Hepatocyte (in vitro differentiated cells): Measurements from ENCODE around the gene SEMA3A. TPM values are rescaled to one million over a fixed set of nuclear protein-coding genes. Genes with fewer than 3 reads are reported as not detected.

Source experiments
- DNase-seq: peaks from one replicate; pipeline ENCODE4 v3.0.0-alpha.2; 2016; ENCODE audit warnings: low spot score
- H2AFZ ChIP-seq: fragments of 200-600 bp; sonication (generic); 2 replicates; pipeline ENCODE4 v1.6.0; 2016; ENCODE audit warnings: antibody characterized with exemption, mild to moderate bottlenecking
- H3K27ac ChIP-seq: fragments of 200-600 bp; sonication (generic); 2 replicates; pipeline ENCODE4 v1.5.1; 2016; ENCODE audit warnings: mild to moderate bottlenecking
- H3K27me3 ChIP-seq: fragments of 200-600 bp; sonication (generic); 2 replicates; pipeline ENCODE4 v1.6.1; 2016
- H3K36me3 ChIP-seq: fragments of 200-600 bp; sonication (generic); replicated peaks from 2 replicates; pipeline ENCODE4 v1.5.1; 2016; ENCODE audit warnings: low read depth; ENCODE audit not compliant: insufficient read depth
- H3K4me1 ChIP-seq: fragments of 200-600 bp; sonication (generic); 2 replicates; pipeline ENCODE4 v1.5.1; 2016; ENCODE audit warnings: mild to moderate bottlenecking, moderate library complexity; ENCODE audit not compliant: insufficient read depth
- H3K4me2 ChIP-seq: fragments of 200-600 bp; sonication (generic); 2 replicates; pipeline ENCODE4 v1.6.0; 2016
- H3K4me3 ChIP-seq: fragments of 200-600 bp; sonication (generic); 2 replicates; pipeline ENCODE4 v1.5.1; 2016; ENCODE audit warnings: mild to moderate bottlenecking
- H3K79me2 ChIP-seq: fragments of 200-600 bp; sonication (generic); 2 replicates; pipeline ENCODE4 v1.6.0; 2017; ENCODE audit warnings: mild to moderate bottlenecking
- H3K9me2 ChIP-seq: fragments of 200-600 bp; sonication (generic); replicated peaks from 2 replicates; pipeline ENCODE4 v1.6.0; 2017; ENCODE audit warnings: mild to moderate bottlenecking; ENCODE audit not compliant: insufficient read depth
- H3K9me3 ChIP-seq: fragments of 200-600 bp; sonication (generic); 2 replicates; pipeline ENCODE4 v1.5.1; 2016; ENCODE audit warnings: low read depth, mild to moderate bottlenecking
- H4K20me1 ChIP-seq: fragments of 200-600 bp; sonication (generic); 2 replicates; pipeline ENCODE4 v1.6.0; 2016; ENCODE audit warnings: mild to moderate bottlenecking; ENCODE audit not compliant: insufficient read depth, poor library complexity, severe bottlenecking
- CTCF ChIP-seq: fragments of 200-600 bp; sonication (generic); IDR thresholded peaks from 2 replicates; pipeline ENCODE4 v1.5.1; 2016; ENCODE audit warnings: antibody characterized with exemption, mild to moderate bottlenecking; ENCODE audit not compliant: poor library complexity
- EZH2 ChIP-seq: fragments of 200-600 bp; sonication (generic); IDR thresholded peaks from 2 replicates; pipeline ENCODE4 v1.6.1; 2016; ENCODE audit warnings: antibody characterized with exemption, mild to moderate bottlenecking, borderline replicate concordance
- EZH2phosphoT487 ChIP-seq: fragments of 200-600 bp; sonication (generic); IDR thresholded peaks from one replicate; pipeline ENCODE4 v1.6.1; 2018; ENCODE audit warnings: antibody characterized with exemption, mild to moderate bottlenecking, low read depth, moderate library complexity; ENCODE audit not compliant: unreplicated experiment, severe bottlenecking
- WGBS: methylation state at CpG from one replicate; pipeline ENCODE4 v1.1.6; 2016; ENCODE audit warnings: low lambda C conversion rate; ENCODE audit errors: missing lambda C conversion rate; 5-methylcytosine and 5-hydroxymethylcytosine counted together
- polyA plus RNA-seq: library from polyadenylated mRNA; unstranded; fragments of >200 nt; fragmentation: Nextera tagmentation; extraction: Ambion mirVana; gene quantifications from 2 replicates; pipeline ENCODE4 v1.2.1, GENCODE V29; 2016
- total RNA-seq: library from RNA; depleted of rRNA; stranded (reverse); fragments of >200 nt; gene quantifications from 2 replicates; pipeline ENCODE4 v1.2.3, GENCODE V29; 2014

The SEMA3A gene
- total and polyA plus RNA-seq, 2 experiments from 2014 or later, result 19.3 to 64.6 TPM

- no peaks in the 10 kb centered on the region for H3K27me3 ChIP-seq
- H3K36me3 ChIP-seq, result no peaks in the 10 kb centered on the region
- no peaks in the 10 kb centered on the region for H3K9me3 ChIP-seq
- TF ChIP-seq EZH2phosphoT487, result no peak
- TF ChIP-seq EZH2, result no peak
- TF ChIP-seq CTCF, result no peak
- no peaks in the 10 kb centered on the region for H4K20me1 ChIP-seq
- H3K4me1 ChIP-seq, result peaks cover 3% of the 10 kb centered on the region
- no peak overlapping the region for H3K4me2 ChIP-seq
- no peak overlapping the region for H3K4me3 ChIP-seq
- H3K9me2 ChIP-seq, result no peaks in the 10 kb centered on the region
- peaks cover 71% of the 10 kb centered on the region for H3K79me2 ChIP-seq
- peak overlapping the region; percentile 28 for H3K27ac ChIP-seq
- no peak overlapping the region for H2AFZ ChIP-seq
- DNase-seq, result no peak
- WGBS, result 88% methylated on average over 1 of the region's 1 CpG
Measured at GRCh38 chr7:84182301-84182700, 12.3 kb downstream of the SEMA3A start.

- Histone ChIP-seq H3K27ac (peak overlapping the region; percentile 28), H3K79me2 (peaks cover 65% of the 10 kb centered on the region), H3K4me3 (no peak overlapping the region), H2AFZ (no peak overlapping the region), H4K20me1 (no peaks in the 10 kb centered on the region), H3K36me3 (no peaks in the 10 kb centered on the region), H3K9me3 (no peaks in the 10 kb centered on the region), H3K9me2 (no peaks in the 10 kb centered on the region), H3K4me1 (peaks cover 5% of the 10 kb centered on the region), H3K4me2 (no peak overlapping the region), H3K27me3 (no peaks in the 10 kb centered on the region)
- no peak for DNase-seq
- WGBS, result 67% methylated on average over 2 of the region's 2 CpGs
- TF ChIP-seq CTCF (no peak), EZH2phosphoT487 (no peak), EZH2 (no peak)
Measured at GRCh38 chr7:84181628-84182027, 13.0 kb downstream of the SEMA3A start.

GRCh38 chr7:84177758-84178412, 16.7 kb downstream of the SEMA3A start:
- H3K36me3 ChIP-seq, result no peaks in the 10 kb centered on the region
- H3K27ac ChIP-seq, result no peak overlapping the region
- no peaks in the 10 kb centered on the region for H4K20me1 ChIP-seq
- H3K27me3 ChIP-seq, result no peaks in the 10 kb centered on the region
- peaks cover 7% of the 10 kb centered on the region for H3K4me1 ChIP-seq
- H3K79me2 ChIP-seq, result peaks cover 44% of the 10 kb centered on the region
- no peak overlapping the region for H3K4me2 ChIP-seq
- H3K9me2 ChIP-seq, result no peaks in the 10 kb centered on the region
- no peak for DNase-seq
- no peak overlapping the region for H2AFZ ChIP-seq
- TF ChIP-seq CTCF (no peak), EZH2phosphoT487 (peak; percentile 69), EZH2 (no peak)
- no peaks in the 10 kb centered on the region for H3K9me3 ChIP-seq
- 37% methylated on average over 3 of the region's 3 CpGs for WGBS
- H3K4me3 ChIP-seq, result no peak overlapping the region
